PFSK-1 (cell line): ENCODE data around the gene NKX6-2. TPM values are rescaled to one million over a fixed set of nuclear protein-coding genes. Genes with fewer than 3 reads are reported as not detected.

Source experiments
- FOXP2 ChIP-seq: optimal IDR thresholded peaks from 2 replicates; pipeline ENCODE3; 2011; ENCODE audit warnings: borderline replicate concordance, control low read depth, inconsistent platforms; ENCODE audit not compliant: insufficient read depth; ENCODE audit errors: extremely low read length, extremely low read depth
- POLR2AphosphoS5 ChIP-seq: IDR thresholded peaks from 2 replicates; pipeline ENCODE4 v1.6.1; 2012; ENCODE audit warnings: low read depth, mild to moderate bottlenecking, control low read depth, low read length, moderate library complexity
- REST ChIP-seq, 2 experiments: IDR thresholded peaks; 2 replicates each; pipeline versions ENCODE4 v1.6.1 to v1.8.0; 2011 to 2012; ENCODE audit warnings: low read depth in 2 of 2, low read length in 2 of 2, control low read depth in 1 of 2, inconsistent platforms in 1 of 2, mild to moderate bottlenecking in 1 of 2, moderate library complexity in 1 of 2; ENCODE audit not compliant: insufficient read depth in 1 of 2
- SIN3A ChIP-seq: IDR thresholded peaks from 2 replicates; pipeline ENCODE4 v1.6.1; 2012; ENCODE audit warnings: mild to moderate bottlenecking, low read length, moderate library complexity, borderline replicate concordance; ENCODE audit not compliant: insufficient read depth
- TAF1 ChIP-seq: IDR thresholded peaks from 2 replicates; pipeline ENCODE4 v1.6.1; 2012; ENCODE audit warnings: low read length, control low read depth, borderline replicate concordance; ENCODE audit not compliant: insufficient read depth
- polyA plus RNA-seq: library from polyadenylated mRNA; unstranded; fragments of >200 nt; gene quantifications from one replicate; pipeline ENCODE4 v1.2.1, GENCODE V29; 2012; ENCODE audit warnings: low read depth, missing spikeins; ENCODE audit not compliant: insufficient read length

Gene NKX6-2
- 1.7 TPM for polyA plus RNA-seq

- no peak for TF ChIP-seq REST (IDR thresholded peaks at IDR 0.05; ENCODE audit: insufficient read depth in 1 of 2, low read depth in 2 of 2, low read length in 2 of 2)
- no peak for TF ChIP-seq FOXP2
- TF ChIP-seq TAF1: no peak
- TF ChIP-seq SIN3A: no peak
- no peak for TF ChIP-seq POLR2AphosphoS5
Measured at GRCh38 chr10:132785723-132786475, at the start of gene NKX6-2. TSS of gene NKX6-2 (minus strand) at chr10:132786147. CDS start at chr10:132785948, 199 bp downstream.

- TF ChIP-seq TAF1: no peak
- no peak for TF ChIP-seq SIN3A
- no peak for TF ChIP-seq FOXP2
- TF ChIP-seq POLR2AphosphoS5: no peak
- TF ChIP-seq REST (IDR thresholded peaks at IDR 0.05; ENCODE audit: insufficient read depth in 1 of 2, low read depth in 2 of 2, low read length in 2 of 2): no peak
Measured at GRCh38 chr10:132834891-132835847, 49.2 kb upstream of the NKX6-2 start.

GRCh38 chr10:132834311-132834761 is 48.4 kb upstream of the NKX6-2 start:
- TF ChIP-seq TAF1 (no peak), FOXP2 (no peak), SIN3A (no peak), POLR2AphosphoS5 (no peak), REST (IDR thresholded peaks at IDR 0.05; ENCODE audit: insufficient read depth in 1 of 2, low read depth in 2 of 2, low read length in 2 of 2) (no peak)

- TF ChIP-seq TAF1: no peak
- no peak for TF ChIP-seq SIN3A
- TF ChIP-seq REST (IDR thresholded peaks at IDR 0.05; ENCODE audit: insufficient read depth in 1 of 2, low read depth in 2 of 2, low read length in 2 of 2): no peak
- no peak for TF ChIP-seq FOXP2
- no peak for TF ChIP-seq POLR2AphosphoS5
Measured at GRCh38 chr10:132833421-132834111, 47.6 kb upstream of the NKX6-2 start.
